Measurements from ENCODE around the gene PDE5A.
"Not testable (repeated sequence)": the region's sequence is repeated elsewhere in the genome, so short reads cannot be mapped to it uniquely, and the experiment has no call there.

Gene PDE5A

GRCh38 chr4:119628281-119629141, at the start of gene PDE5A:
Gene PDE5A, minus strand, starts transcription at chr4:119628804. Its CDS starts 133 bp downstream, at chr4:119628671.
- peak; percentile 60 for DNase-seq (ENCODE audit: low spot score)

GRCh38 chr4:119676101-119676500, 47.5 kb upstream of the PDE5A start:
- no peak for DNase-seq (ENCODE audit: low spot score)

GRCh38 chr4:119675391-119675790, 46.8 kb upstream of the PDE5A start:
- DNase-seq (ENCODE audit: low spot score) = no peak

GRCh38 chr4:119672938-119673337, 44.3 kb upstream of the PDE5A start:
- DNase-seq (ENCODE audit: low spot score) = no peak

GRCh38 chr4:119672086-119672485, 43.5 kb upstream of the PDE5A start:
- DNase-seq (ENCODE audit: low spot score) = no peak

- no peak for DNase-seq (ENCODE audit: low spot score)
Measured at GRCh38 chr4:119671205-119671604, 42.6 kb upstream of the PDE5A start.

- no peak for DNase-seq (ENCODE audit: low spot score)
Measured at GRCh38 chr4:119667802-119668201, 39.2 kb upstream of the PDE5A start.

GRCh38 chr4:119666653-119667091, 38.1 kb upstream of the PDE5A start:
- DNase-seq (ENCODE audit: low spot score) = peak; percentile 69

GRCh38 chr4:119665752-119666151, 37.1 kb upstream of the PDE5A start:
- DNase-seq (ENCODE audit: low spot score) = no peak

GRCh38 chr4:119664168-119664907, 35.7 kb upstream of the PDE5A start:
- DNase-seq (ENCODE audit: low spot score) = no peak

GRCh38 chr4:119663160-119663788, 34.7 kb upstream of the PDE5A start:
- DNase-seq (ENCODE audit: low spot score) = no peak

- not testable (repeated sequence) for DNase-seq (ENCODE audit: low spot score)
Measured at GRCh38 chr4:119662612-119663011, 34.0 kb upstream of the PDE5A start.

GRCh38 chr4:119661231-119661630, 32.6 kb upstream of the PDE5A start:
- no peak for DNase-seq (ENCODE audit: low spot score)

GRCh38 chr4:119659576-119659975, 31.0 kb upstream of the PDE5A start:
- DNase-seq (ENCODE audit: low spot score) = no peak

- DNase-seq (ENCODE audit: low spot score) = peak; percentile 45
Measured at GRCh38 chr4:119657111-119657611, 28.6 kb upstream of the PDE5A start.

GRCh38 chr4:119656342-119656741, 27.7 kb upstream of the PDE5A start:
- DNase-seq (ENCODE audit: low spot score) = no peak

- DNase-seq (ENCODE audit: low spot score) = no peak
Measured at GRCh38 chr4:119655111-119655837, 26.7 kb upstream of the PDE5A start.

- no peak for DNase-seq (ENCODE audit: low spot score)
Measured at GRCh38 chr4:119653990-119654389, 25.4 kb upstream of the PDE5A start.

GRCh38 chr4:119652998-119653397, 24.4 kb upstream of the PDE5A start:
- DNase-seq (ENCODE audit: low spot score) = no peak

GRCh38 chr4:119648398-119648797, 19.8 kb upstream of the PDE5A start:
- DNase-seq (ENCODE audit: low spot score) = no peak

- no peak for DNase-seq (ENCODE audit: low spot score)
Measured at GRCh38 chr4:119647558-119647957, 19.0 kb upstream of the PDE5A start.

All from COLO829 (cell line).